Measurements from ENCODE around the gene PHC3.

PHC3 gene

DNA sequence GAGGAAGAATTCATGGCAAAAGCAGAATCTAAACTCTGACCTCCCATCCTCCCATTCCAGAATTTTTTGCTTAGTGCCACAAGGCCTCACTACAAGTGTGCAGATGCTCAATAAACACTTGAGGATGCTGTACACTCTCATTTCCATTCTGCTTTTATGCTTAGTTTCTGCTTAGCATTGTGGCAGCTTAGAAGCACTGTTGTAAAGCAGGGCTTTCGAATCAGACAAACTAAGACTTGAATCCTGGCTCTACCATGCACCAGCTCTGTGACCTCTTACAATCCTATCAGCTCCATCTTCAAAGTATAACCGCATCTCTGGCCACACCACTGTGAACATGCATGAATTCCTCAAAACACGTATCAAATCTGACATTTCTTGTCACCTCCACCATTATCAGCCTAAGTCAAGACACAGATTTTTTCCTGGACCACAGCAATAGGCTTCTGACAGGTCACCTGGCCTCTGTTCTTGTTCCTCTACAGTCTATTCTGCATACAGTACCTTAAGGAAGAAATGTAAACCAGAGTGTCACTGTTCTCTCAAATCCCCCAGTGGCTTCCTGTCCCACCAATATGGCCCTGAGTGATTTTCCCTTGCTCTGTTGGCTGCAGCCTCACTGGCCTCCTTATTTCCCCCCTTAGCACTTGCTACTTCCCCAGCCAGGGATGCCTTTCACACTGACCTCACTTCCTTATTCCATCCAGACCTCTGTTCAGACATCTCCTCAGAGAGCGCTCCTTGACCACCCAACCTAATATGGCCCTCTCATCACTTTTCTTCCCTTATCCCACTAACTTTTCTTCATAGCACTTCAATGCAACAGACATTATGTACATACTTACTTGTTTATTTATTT is 8.1 kb upstream of the PHC3 start:
- in situ Hi-C loops (cut with MboI; ENCODE audit: low pct_unique_long_range_greater_than_20kb, low sequenced_read_pairs, unreplicated experiment), result no loop called here
- TF ChIP-seq, protein P1, sequence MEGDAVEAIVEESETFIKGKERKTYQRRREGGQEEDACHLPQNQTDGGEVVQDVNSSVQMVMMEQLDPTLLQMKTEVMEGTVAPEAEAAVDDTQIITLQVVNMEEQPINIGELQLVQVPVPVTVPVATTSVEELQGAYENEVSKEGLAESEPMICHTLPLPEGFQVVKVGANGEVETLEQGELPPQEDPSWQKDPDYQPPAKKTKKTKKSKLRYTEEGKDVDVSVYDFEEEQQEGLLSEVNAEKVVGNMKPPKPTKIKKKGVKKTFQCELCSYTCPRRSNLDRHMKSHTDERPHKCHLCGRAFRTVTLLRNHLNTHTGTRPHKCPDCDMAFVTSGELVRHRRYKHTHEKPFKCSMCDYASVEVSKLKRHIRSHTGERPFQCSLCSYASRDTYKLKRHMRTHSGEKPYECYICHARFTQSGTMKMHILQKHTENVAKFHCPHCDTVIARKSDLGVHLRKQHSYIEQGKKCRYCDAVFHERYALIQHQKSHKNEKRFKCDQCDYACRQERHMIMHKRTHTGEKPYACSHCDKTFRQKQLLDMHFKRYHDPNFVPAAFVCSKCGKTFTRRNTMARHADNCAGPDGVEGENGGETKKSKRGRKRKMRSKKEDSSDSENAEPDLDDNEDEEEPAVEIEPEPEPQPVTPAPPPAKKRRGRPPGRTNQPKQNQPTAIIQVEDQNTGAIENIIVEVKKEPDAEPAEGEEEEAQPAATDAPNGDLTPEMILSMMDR (IDR thresholded peaks at IDR 0.05; ENCODE audit: extremely low read depth, insufficient read depth, missing control alignments), result no peak
- no peak for DNase-seq (ENCODE audit: low spot score)

DNA sequence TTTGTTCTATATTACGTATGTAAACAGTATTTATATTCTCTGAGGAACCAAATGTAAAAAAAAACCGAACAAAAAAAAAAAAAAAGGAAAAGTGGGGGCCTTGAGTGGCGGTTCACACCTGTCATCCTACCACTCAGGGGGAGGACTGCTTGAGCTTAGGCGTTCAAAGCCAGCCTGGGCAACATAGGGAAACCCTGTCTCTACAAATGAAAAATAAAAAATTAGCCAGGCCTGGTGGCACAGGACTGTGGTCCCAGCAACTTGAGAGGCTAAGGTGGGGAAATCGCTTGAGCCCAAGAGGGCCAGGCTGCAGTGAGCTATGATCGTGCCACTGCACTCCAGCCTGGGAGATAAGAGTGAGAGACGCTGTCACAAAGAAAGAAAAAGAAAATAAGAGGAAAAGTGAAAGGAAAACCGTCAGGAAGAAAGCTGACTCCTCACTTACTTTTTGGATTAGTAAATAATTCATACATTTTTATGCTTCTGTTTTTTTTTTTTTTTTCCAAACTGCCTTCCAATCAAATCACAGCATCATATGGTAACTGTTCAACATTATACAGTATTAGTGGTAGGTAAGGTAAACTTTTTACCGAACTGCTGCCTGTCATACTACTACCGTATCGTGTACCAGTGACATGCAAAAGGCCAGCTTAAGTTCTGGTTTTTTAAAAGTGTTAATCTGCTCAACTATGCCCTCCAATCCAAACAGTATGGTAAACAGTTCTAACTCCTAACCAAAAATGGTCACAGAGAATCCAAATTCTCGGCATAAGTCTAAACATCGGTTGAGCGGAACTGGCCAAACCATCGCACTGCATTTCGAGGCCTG is 1.2 kb downstream of the PHC3 start:
- in situ Hi-C loops (cut with MboI; ENCODE audit: low pct_unique_long_range_greater_than_20kb, low sequenced_read_pairs, unreplicated experiment), result no loop called here
- peak; percentile 60 for DNase-seq (ENCODE audit: low spot score)

DNA sequence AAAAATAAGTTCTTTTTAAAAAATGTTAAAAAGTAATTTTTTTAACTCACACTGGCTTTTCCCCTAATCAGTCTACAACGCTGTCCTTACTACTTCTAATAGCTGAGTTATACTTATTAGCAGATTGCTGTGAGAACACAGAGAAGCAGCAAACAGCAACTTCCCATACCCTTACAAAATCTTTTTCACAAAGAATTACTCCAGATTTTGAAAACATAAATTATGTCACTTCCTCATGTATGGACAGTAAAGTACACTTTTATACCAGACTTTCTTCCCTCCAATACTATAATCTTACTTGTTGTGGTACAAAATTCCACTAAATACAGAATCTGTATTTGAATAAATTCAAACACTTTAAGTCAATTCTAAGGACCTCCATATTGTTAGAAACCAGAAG is 2.1 kb downstream of the PHC3 start:
- TF ChIP-seq, protein P1 (IDR thresholded peaks at IDR 0.05; ENCODE audit: extremely low read depth, insufficient read depth, missing control alignments), result no peak
- no peak for DNase-seq (ENCODE audit: low spot score)
- in situ Hi-C loops (cut with MboI; ENCODE audit: low pct_unique_long_range_greater_than_20kb, low sequenced_read_pairs, unreplicated experiment), result no loop called here

More for the DNA sequence above, 1.2 kb downstream of the PHC3 start:
- TF ChIP-seq, protein P1 (IDR thresholded peaks at IDR 0.05; ENCODE audit: extremely low read depth, insufficient read depth, missing control alignments), result no peak

DNA sequence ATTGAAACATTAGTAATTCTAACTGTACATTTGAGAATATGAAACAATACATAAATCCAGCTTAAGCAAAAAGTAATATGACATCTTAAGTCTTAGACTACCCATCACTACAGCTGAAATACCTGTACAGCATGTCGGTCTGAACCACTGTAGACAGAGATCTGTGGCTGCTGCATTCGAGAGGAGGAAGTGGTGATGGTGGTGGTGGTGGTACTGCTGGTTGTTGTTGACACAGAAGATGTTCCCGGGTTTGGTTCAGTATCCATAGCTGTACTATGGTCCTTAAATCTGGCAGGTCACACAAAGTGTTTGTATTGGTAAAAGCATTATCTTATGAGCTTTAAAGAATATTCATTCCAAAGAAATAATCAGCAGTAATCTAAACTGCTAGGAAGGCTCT is 2.9 kb downstream of the PHC3 start:
- DNase-seq (ENCODE audit: low spot score), result peak; percentile 31
- TF ChIP-seq, protein P1 (IDR thresholded peaks at IDR 0.05; ENCODE audit: extremely low read depth, insufficient read depth, missing control alignments), result no peak
- in situ Hi-C loops (cut with MboI; ENCODE audit: low pct_unique_long_range_greater_than_20kb, low sequenced_read_pairs, unreplicated experiment), result no loop called here

DNA sequence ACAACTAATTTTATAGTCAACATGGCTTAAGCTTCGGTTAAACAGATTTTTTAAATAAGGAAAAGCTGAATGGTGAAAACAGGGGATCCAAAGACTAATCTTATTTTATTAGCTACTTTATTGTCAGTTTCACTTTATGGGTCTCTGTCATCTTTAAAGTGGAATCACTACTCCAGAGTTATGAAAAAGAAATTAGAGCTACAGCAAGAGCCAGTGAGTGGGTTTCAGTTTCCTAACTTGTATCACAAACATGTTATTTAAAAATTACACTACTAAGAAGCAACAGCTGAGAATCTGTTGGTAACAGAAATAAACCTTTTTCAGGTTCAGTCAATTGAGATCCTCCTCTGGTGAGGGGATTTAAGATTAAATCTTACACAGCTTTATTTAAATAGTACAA is 10.0 kb downstream of the PHC3 start:
- in situ Hi-C loops (cut with MboI; ENCODE audit: low pct_unique_long_range_greater_than_20kb, low sequenced_read_pairs, unreplicated experiment), result no loop called here
- TF ChIP-seq, protein P1 (IDR thresholded peaks at IDR 0.05; ENCODE audit: extremely low read depth, insufficient read depth, missing control alignments), result no peak
- peak; percentile 63 for DNase-seq (ENCODE audit: low spot score)

DNA sequence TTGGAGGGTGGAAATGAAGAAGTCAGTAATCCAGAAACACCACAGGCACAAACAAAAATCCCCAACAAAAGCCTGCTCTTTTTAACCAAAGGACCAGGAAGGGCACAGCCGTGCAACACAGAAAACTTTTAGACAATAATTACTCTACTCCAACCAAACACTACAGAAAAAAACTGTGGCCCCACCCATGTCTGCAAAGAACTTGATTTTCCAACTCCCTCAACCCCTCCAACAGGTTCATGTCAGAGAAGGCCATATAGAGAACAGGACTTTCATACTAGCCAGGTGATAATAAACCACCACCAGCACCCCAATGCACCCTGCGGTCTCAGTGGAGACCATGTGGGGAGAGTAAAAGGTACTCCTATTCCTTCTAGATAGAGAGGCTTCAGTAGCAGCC is 16.8 kb downstream of the PHC3 start:
- in situ Hi-C loops (cut with MboI; ENCODE audit: low pct_unique_long_range_greater_than_20kb, low sequenced_read_pairs, unreplicated experiment), result no loop called here
- TF ChIP-seq, protein P1 (IDR thresholded peaks at IDR 0.05; ENCODE audit: extremely low read depth, insufficient read depth, missing control alignments), result no peak
- DNase-seq (ENCODE audit: low spot score), result no peak
